GM13976 (cell line): ENCODE measurements around the gene PSMC4.

ENCODE experiments used
- DNase-seq: peaks from one replicate; pipeline ENCODE4 v3.0.0; 2012; ENCODE audit warnings: low spot score
- in situ Hi-C: fragments of 300-500 bp; cut with MboI; formaldehyde crosslinking; loops from one replicate; pipeline ENCODE4 v1.12.0; 2022; ENCODE audit warnings: low sequenced_read_pairs, mixed read lengths, inconsistent platforms; ENCODE audit not compliant: unreplicated experiment
- TF ChIP-seq, protein P1 (sequence below): IDR thresholded peaks from 2 replicates; pipeline ENCODE4 v1.5.1; 2012; ENCODE audit warnings: borderline replicate concordance, mild to moderate bottlenecking; ENCODE audit not compliant: insufficient read depth; ENCODE audit errors: extremely low read depth, missing control alignments, control extremely low read depth

The PSMC4 gene

DNA sequence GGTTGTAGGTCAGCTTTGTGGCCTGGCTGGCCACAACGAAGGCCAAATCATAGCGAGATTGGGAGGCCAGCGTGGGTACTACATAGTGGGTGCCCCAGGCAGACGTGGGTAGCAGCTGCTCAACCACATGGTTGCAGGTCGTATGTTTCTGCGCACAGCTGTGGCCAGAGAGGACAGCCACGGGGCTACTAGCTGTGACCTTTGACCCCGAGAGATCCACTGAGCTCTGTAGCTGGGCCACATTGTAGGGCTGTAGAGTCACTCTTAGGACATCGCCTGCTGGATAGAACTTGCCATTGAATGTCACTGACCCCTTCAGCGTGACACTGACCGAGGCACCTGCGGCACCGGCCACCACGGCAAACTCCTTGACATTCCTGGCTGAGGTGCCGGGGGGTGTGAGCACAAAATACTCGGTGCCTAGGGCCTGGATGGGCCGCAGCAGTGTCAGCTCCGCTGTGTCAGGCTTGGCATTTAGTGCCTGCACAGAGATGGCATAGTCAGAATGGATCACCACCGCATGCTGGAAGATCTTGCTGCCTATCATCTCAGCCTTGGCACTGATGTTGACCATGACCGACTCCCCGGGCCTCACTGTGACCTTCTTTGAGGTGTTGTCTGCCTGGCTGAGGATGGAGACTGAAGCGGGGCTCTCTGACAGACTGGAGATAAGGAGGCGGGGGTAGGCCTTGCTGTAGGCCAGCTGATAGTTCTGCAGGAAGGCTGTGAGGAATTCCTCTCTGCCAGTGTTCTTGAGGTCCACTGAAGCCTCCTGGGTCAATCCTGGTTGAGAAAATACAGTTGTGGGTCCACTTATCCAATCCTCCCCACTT lies 43.2 kb upstream of the PSMC4 start:
- no peak for DNase-seq
- in situ Hi-C loops, result no loop called here
- TF ChIP-seq, protein P1, sequence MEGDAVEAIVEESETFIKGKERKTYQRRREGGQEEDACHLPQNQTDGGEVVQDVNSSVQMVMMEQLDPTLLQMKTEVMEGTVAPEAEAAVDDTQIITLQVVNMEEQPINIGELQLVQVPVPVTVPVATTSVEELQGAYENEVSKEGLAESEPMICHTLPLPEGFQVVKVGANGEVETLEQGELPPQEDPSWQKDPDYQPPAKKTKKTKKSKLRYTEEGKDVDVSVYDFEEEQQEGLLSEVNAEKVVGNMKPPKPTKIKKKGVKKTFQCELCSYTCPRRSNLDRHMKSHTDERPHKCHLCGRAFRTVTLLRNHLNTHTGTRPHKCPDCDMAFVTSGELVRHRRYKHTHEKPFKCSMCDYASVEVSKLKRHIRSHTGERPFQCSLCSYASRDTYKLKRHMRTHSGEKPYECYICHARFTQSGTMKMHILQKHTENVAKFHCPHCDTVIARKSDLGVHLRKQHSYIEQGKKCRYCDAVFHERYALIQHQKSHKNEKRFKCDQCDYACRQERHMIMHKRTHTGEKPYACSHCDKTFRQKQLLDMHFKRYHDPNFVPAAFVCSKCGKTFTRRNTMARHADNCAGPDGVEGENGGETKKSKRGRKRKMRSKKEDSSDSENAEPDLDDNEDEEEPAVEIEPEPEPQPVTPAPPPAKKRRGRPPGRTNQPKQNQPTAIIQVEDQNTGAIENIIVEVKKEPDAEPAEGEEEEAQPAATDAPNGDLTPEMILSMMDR, result no peak

DNA sequence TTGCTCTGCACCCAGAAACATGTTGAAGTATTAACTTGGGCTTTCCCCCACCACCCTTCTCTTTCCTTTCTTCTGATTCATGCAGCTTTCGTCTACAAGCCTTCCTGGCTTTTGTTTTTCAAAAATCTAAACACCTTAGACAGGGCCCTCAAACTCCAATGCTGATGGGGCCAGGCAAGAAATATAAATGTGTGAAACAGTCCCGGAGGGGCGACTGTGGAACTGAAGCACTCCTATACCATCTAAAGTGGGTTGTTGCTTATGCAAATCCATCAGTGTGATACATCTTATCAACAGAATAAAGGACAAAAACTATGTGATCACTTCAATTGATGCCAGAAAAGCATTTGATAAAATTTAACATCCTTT lies 42.6 kb upstream of the PSMC4 start:
- DNase-seq, result no peak
- TF ChIP-seq, protein P1, result no peak
- in situ Hi-C loops, result no loop called here

DNA sequence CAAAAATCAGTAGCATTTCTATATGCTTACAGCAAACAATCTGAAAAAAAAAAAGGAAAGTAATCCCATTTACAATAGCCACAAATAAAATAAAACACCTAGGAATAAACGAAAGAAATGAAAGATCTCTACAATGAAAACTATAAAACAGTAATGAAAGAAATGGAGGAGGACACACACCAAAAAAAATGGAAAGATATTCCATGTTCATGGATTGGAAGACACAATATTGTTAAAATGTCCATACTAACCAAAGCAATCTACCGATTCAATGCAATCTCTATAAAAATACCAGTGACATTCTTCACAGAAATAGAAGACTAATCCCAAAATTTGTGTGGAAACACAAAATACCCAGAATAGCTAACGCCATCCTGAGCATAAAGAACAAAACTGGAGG lies 41.2 kb upstream of the PSMC4 start:
- TF ChIP-seq, protein P1, result no peak
- in situ Hi-C loops, result no loop called here
- DNase-seq, result no peak

DNA sequence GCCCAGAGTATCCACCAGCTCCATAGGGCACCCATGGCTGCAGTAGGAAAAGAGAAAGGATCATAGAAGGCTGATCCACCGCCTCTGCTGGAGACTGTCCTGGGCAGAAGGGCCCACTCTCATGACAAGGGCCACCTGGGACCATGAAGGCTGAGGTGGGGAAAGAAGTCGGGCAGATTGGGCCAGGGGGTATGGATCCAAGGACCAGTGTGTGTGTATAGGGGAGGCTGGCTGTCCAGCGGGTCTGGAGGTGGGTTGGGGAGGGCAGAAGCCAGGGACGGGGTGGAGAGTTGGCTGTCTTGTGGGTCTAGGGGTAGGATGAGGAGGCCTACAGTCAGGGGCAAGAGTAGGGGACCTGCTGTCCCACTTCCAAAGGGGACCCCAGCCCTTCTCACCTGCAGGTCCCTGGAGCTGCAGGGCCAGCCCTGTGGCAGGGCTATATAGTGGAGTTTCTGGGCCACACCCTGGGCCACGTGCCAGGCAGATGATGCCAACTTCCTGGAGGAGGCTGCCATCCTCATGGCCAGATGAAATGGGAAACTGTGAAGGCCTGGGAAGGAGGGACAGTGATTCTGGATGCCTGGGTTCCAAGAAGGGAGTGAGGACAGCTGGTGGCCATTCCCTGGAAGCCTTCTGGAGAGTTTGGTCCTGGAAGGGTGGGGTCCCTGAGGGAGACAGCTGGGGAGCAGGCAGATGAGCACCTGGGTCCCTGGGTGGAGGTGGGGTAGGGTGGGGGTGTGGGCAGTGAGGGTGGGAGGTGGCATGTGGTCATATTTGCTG lies 36.2 kb upstream of the PSMC4 start, which contains the start of gene FCGBP:
FCGBP (minus strand) TSS at position 51 of the 780 bp plus-strand sequence.
- no peak for DNase-seq
- in situ Hi-C loops, result no loop called here
- TF ChIP-seq, protein P1, result no peak

DNA sequence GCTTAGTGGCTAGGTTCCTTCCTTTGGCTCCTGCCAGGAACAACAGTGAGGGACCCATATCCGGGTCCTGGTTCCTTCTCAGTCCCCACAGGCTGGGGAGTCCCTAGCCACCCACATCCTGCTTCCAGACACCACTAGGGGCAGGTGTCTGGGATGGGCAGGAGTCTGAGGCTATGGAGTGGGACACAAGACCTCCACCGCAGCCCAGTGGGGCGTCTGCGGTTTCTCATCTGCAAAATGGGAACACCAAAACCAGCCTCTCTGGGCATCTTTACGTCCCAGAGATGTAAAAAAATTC lies 35.7 kb upstream of the PSMC4 start:
- TF ChIP-seq, protein P1, result no peak
- in situ Hi-C loops, result no loop called here
- no peak for DNase-seq

DNA sequence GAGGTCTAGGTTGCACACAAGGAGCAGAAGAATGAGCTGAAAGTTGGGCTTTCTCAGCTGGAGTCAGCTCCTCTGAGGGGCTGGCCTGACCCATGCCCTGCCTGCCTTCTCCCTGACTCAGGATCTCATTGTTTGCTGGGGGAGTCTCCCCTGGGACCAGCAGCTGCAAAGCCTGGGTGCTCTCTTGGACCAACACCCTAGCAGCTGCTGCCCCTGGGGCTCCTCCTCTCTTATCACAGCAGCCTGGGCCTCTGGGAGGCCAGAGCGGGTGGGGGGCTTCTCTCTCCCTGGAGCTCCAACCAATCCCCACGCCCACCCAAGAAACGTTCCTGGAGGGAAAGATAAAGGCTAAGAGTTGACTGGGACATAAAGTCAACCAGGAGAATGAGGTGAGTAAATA lies 34.9 kb upstream of the PSMC4 start:
- TF ChIP-seq, protein P1, result no peak
- no peak for DNase-seq
- in situ Hi-C loops, result no loop called here
